GM18867 (cell line): ENCODE measurements around the gene MPG.
"Not testable (repeated sequence)": the region's sequence is repeated elsewhere in the genome, so short reads cannot be mapped to it uniquely, and the experiment has no call there.

ENCODE experiments used
- ATAC-seq: cut with Tn5 transposase; IDR thresholded peaks from one replicate; pipeline ENCODE4 v1.9.1; 2021; ENCODE audit warnings: mild to moderate bottlenecking, moderate library complexity; ENCODE audit not compliant: unreplicated experiment

Gene MPG

GRCh38 chr16:77807-78443 lies at the start of gene MPG:
Gene MPG, plus strand, starts transcription at chr16:78225. Its CDS starts 85 bp downstream, at chr16:78310.
- peak; percentile 70 for ATAC-seq

- not testable (repeated sequence) for ATAC-seq
These were observed 47.4 kb upstream of the MPG start for GRCh38 chr16:30627-31026.

GRCh38 chr16:33154-33876 lies 44.7 kb upstream of the MPG start:
- ATAC-seq = not testable (repeated sequence)

- ATAC-seq = no peak
These were observed 44.0 kb upstream of the MPG start for GRCh38 chr16:33877-34647.

GRCh38 chr16:34648-34987 lies 43.4 kb upstream of the MPG start:
- ATAC-seq = no peak

GRCh38 chr16:35011-35677 lies 42.9 kb upstream of the MPG start:
- ATAC-seq = no peak

- no peak for ATAC-seq
These were observed 42.2 kb upstream of the MPG start for GRCh38 chr16:35678-36305.

- ATAC-seq = no peak
These were observed 41.6 kb upstream of the MPG start for GRCh38 chr16:36336-36984.

GRCh38 chr16:37511-37910 lies 40.5 kb upstream of the MPG start:
- no peak for ATAC-seq

GRCh38 chr16:38206-38605 lies 39.8 kb upstream of the MPG start:
- not testable (repeated sequence) for ATAC-seq

GRCh38 chr16:38941-39892 lies 38.8 kb upstream of the MPG start:
- peak; percentile 78 for ATAC-seq

GRCh38 chr16:41439-42068 lies 36.5 kb upstream of the MPG start:
- no peak for ATAC-seq

- no peak for ATAC-seq
These were observed 36.0 kb upstream of the MPG start for GRCh38 chr16:42069-42457.

- ATAC-seq = no peak
These were observed 35.3 kb upstream of the MPG start for GRCh38 chr16:42691-43090.

GRCh38 chr16:43294-43693 lies 34.7 kb upstream of the MPG start:
- ATAC-seq = no peak

- ATAC-seq = no peak
These were observed 33.4 kb upstream of the MPG start for GRCh38 chr16:44655-45054.

GRCh38 chr16:45454-45853 lies 32.6 kb upstream of the MPG start:
- ATAC-seq = no peak

GRCh38 chr16:46510-46909 lies 31.5 kb upstream of the MPG start:
- ATAC-seq = not testable (repeated sequence)

GRCh38 chr16:47234-47633 lies 30.8 kb upstream of the MPG start:
- no peak for ATAC-seq
